ENCODE results near the gene TRAK1. TPM values are rescaled to one million over a fixed set of nuclear protein-coding genes. Genes with fewer than 3 reads are reported as not detected.

The TRAK1 gene
- polyA plus RNA-seq, 3 donors = 6.6 to 40.8 (median 7.0) TPM

- WGBS (ENCODE audit: insufficient coverage) = no CpG with 5 or more reads among the region's 3 CpGs
Observed at GRCh38 chr3:42166214-42166613, 75.1 kb downstream of the TRAK1 start.

GRCh38 chr3:42166662-42167300, 75.6 kb downstream of the TRAK1 start:
- H3K4me2 ChIP-seq (replicated peaks; ENCODE audit: extremely low read depth, low read length, poor library complexity, severe bottlenecking) = no peak overlapping the region
- peaks cover 8% of the 10 kb centered on the region for H3K79me2 ChIP-seq (ENCODE audit: insufficient read depth, low read length)

More at GRCh38 chr3:42166214-42166613, 75.1 kb downstream of the TRAK1 start:
- no peak overlapping the region for H2AFZ ChIP-seq (ENCODE audit: insufficient read depth, low read depth, low read length, poor library complexity, severe bottlenecking)
- no peak for DNase-seq
- no peak overlapping the region for H3K27ac ChIP-seq (ENCODE audit: low read depth in 1 of 2, low read length in 2 of 2)
- H3K9ac ChIP-seq (ENCODE audit: insufficient read depth, low read length, poor library complexity, severe bottlenecking) = no peak overlapping the region
- peaks cover 19 to 24% of the 10 kb centered on the region in 2 donors for H3K4me1 ChIP-seq (ENCODE audit: control insufficient read depth in 1 of 2, insufficient read depth in 2 of 2, low read length in 2 of 2)
- no peak overlapping the region for H3K27ac Mint-ChIP-seq
- no peak overlapping the region for H3K4me2 ChIP-seq (replicated peaks; ENCODE audit: extremely low read depth, low read length, poor library complexity, severe bottlenecking)
- peaks cover 0 to 5% of the 10 kb centered on the region in 2 donors for H3K36me3 ChIP-seq (replicated peaks in 1 of 2; ENCODE audit: control insufficient read depth in 1 of 2, insufficient read depth in 2 of 2, low read length in 2 of 2)
- peaks cover 0 to 3% (median 0%) of the 10 kb centered on the region in 3 donors for H3K27me3 Mint-ChIP-seq (ENCODE audit: low read depth in 3 of 3)
- no peaks in the 10 kb centered on the region for H3K9me3 Mint-ChIP-seq
- H3K36me3 Mint-ChIP-seq = no peaks in the 10 kb centered on the region
- no peaks in the 10 kb centered on the region for H3K27me3 ChIP-seq (ENCODE audit: control insufficient read depth in 2 of 2, insufficient read depth in 2 of 2, low read length in 2 of 2)
- peaks cover 7% of the 10 kb centered on the region for H3K79me2 ChIP-seq (ENCODE audit: insufficient read depth, low read length)
- H3K4me3 Mint-ChIP-seq = no peak overlapping the region
- intact Hi-C loops (cut with micrococcal nuclease) = no loop called here
- H3K4me3 ChIP-seq (replicated peaks in 1 of 3; ENCODE audit: low read depth in 2 of 3, low read length in 3 of 3) = no peak overlapping the region
- no peaks in the 10 kb centered on the region for H3K9me3 ChIP-seq (replicated peaks in 1 of 2; ENCODE audit: control insufficient read depth in 1 of 2, insufficient read depth in 1 of 2, low read length in 2 of 2)
- peaks cover 94% of the 10 kb centered on the region for H4K20me1 ChIP-seq (ENCODE audit: insufficient read depth, low read length)
- peaks cover 38% of the 10 kb centered on the region for H3K4me1 Mint-ChIP-seq
- TF ChIP-seq, protein P1, sequence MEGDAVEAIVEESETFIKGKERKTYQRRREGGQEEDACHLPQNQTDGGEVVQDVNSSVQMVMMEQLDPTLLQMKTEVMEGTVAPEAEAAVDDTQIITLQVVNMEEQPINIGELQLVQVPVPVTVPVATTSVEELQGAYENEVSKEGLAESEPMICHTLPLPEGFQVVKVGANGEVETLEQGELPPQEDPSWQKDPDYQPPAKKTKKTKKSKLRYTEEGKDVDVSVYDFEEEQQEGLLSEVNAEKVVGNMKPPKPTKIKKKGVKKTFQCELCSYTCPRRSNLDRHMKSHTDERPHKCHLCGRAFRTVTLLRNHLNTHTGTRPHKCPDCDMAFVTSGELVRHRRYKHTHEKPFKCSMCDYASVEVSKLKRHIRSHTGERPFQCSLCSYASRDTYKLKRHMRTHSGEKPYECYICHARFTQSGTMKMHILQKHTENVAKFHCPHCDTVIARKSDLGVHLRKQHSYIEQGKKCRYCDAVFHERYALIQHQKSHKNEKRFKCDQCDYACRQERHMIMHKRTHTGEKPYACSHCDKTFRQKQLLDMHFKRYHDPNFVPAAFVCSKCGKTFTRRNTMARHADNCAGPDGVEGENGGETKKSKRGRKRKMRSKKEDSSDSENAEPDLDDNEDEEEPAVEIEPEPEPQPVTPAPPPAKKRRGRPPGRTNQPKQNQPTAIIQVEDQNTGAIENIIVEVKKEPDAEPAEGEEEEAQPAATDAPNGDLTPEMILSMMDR (IDR thresholded peaks at IDR 0.05) = no peak

More at GRCh38 chr3:42166662-42167300, 75.6 kb downstream of the TRAK1 start:
- Histone ChIP-seq H3K4me3 (replicated peaks in 1 of 3; ENCODE audit: low read depth in 2 of 3, low read length in 3 of 3) (no peak overlapping the region), H3K9me3 (replicated peaks in 1 of 2; ENCODE audit: control insufficient read depth in 1 of 2, insufficient read depth in 1 of 2, low read length in 2 of 2) (no peaks in the 10 kb centered on the region), H3K27ac (ENCODE audit: low read depth in 1 of 2, low read length in 2 of 2) (no peak overlapping the region), H3K9ac (ENCODE audit: insufficient read depth, low read length, poor library complexity, severe bottlenecking) (no peak overlapping the region), H3K36me3 (replicated peaks in 1 of 2; ENCODE audit: control insufficient read depth in 1 of 2, insufficient read depth in 2 of 2, low read length in 2 of 2) (peaks cover 0 to 5% of the 10 kb centered on the region in 2 donors), H2AFZ (ENCODE audit: insufficient read depth, low read depth, low read length, poor library complexity, severe bottlenecking) (no peak overlapping the region), H4K20me1 (ENCODE audit: insufficient read depth, low read length) (peaks cover 94% of the 10 kb centered on the region), H3K4me1 (ENCODE audit: control insufficient read depth in 1 of 2, insufficient read depth in 2 of 2, low read length in 2 of 2) (peaks cover 19% of the 10 kb centered on the region in 2 donors), H3K27me3 (ENCODE audit: control insufficient read depth in 2 of 2, insufficient read depth in 2 of 2, low read length in 2 of 2) (no peaks in the 10 kb centered on the region)
- TF ChIP-seq, protein P1 (IDR thresholded peaks at IDR 0.05) = no peak
- Mint-ChIP-seq H3K4me1 (peaks cover 35% of the 10 kb centered on the region), H3K9me3 (no peaks in the 10 kb centered on the region), H3K36me3 (no peaks in the 10 kb centered on the region), H3K27ac (no peak overlapping the region), H3K27me3 (ENCODE audit: low read depth in 3 of 3) (peaks cover 0 to 3% (median 0%) of the 10 kb centered on the region in 3 donors), H3K4me3 (no peak overlapping the region)
- WGBS (ENCODE audit: insufficient coverage) = 96% methylated on average over 10 of the region's 11 CpGs
- intact Hi-C loops (cut with micrococcal nuclease) = no loop called here
- no peak for DNase-seq

Data from CD14-positive monocyte (primary cell).